NCI-H1417 treated with DMSO at 0.1 percent for 48 hours (cell line): Measurements from ENCODE around the gene PPP1R13B.

Source experiments
- DNase-seq: peaks from one replicate; lab custom pipeline; 2025; lab: John Stamatoyannopoulos, UW

The PPP1R13B gene

DNA sequence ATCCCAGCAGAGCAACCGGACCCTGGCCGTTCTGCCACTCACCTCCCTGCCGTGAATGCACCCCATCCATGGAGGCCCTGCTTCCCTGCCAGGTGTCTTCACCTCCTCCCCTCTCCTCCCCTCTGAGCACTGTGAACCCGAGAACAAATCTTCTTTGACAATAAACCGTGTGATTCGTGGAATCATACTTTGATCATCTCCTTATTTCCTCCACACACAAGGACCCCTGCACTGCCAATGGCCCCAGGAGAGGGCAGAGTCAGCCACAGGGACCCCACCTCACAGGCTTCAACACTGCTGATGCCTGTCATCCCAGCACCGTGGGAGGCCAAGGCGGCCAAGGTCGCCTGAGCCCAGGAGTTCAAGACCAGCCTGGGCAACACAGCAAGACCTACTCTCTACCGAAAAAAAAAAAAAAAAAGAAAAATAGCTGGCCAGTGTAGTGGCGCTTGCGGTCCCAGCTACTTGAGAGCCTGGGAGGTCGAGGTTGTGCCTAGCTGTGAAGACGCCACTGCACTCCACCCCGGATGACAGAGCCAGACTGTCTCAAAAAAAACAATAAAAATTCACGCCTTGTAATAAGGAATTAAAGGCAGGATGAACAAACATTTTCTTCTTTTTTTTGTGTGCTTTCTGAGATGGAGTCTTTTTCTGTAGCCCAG lies 133.2 kb downstream of the PPP1R13B start:
- DNase-seq, result no peak

- DNase-seq, result no peak
Measured at GRCh38 chr14:103713304-103714062, 133.9 kb downstream of the PPP1R13B start.

GRCh38 chr14:103712633-103713247 lies 134.6 kb downstream of the PPP1R13B start:
- no peak for DNase-seq

- DNase-seq, result no peak
Measured at GRCh38 chr14:103711516-103712431, 135.6 kb downstream of the PPP1R13B start.

DNA sequence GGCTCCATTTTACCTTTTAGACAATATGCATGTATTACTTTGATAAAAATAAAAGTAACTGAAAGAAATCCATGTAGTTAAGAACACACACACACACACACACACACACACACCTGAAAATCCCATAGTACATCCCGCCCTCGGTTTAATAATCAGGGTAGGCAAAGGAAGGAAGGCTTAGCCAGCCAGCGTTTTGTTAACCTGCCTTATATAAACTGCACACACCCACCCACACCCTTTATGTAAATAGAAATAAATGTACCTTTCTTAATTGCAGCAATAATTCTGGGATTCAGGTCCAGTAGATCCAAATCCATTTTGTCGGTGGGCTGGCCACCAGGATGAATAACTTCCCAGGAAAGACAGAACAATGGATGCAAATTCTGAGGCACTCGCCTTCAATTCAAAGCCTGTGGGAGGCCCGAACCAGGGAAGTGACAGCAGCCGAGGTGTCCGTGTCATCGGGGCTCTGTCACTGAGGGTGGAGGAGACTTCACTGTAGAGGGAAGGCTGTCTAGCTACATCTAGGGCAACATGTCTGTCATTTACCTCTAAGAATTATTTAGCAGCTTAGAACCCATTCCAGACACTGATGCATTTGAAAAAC lies 136.5 kb downstream of the PPP1R13B start:
- DNase-seq, result no peak

DNA sequence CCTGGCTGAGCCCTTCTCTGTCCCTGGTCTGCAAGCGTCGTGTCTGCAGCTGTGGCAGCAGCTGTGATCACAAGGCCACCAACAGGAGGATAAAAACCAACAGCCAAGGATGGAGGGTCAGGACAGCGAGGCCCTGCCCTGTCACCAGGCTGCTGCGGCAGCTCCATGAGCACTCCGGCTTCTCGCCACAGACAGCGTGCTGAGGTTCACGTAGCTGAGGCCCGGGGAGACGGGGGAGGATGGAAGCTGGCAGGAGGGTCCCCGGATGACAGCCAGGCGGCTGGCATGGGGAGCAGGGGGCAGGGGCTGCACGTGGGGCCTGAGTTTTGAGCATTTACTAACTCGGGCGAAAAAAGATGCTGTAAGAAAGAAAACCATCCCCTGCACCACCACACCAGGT lies 137.6 kb downstream of the PPP1R13B start:
- DNase-seq, result no peak

- no peak for DNase-seq
Measured at GRCh38 chr14:103708750-103709187, 138.6 kb downstream of the PPP1R13B start.

DNA sequence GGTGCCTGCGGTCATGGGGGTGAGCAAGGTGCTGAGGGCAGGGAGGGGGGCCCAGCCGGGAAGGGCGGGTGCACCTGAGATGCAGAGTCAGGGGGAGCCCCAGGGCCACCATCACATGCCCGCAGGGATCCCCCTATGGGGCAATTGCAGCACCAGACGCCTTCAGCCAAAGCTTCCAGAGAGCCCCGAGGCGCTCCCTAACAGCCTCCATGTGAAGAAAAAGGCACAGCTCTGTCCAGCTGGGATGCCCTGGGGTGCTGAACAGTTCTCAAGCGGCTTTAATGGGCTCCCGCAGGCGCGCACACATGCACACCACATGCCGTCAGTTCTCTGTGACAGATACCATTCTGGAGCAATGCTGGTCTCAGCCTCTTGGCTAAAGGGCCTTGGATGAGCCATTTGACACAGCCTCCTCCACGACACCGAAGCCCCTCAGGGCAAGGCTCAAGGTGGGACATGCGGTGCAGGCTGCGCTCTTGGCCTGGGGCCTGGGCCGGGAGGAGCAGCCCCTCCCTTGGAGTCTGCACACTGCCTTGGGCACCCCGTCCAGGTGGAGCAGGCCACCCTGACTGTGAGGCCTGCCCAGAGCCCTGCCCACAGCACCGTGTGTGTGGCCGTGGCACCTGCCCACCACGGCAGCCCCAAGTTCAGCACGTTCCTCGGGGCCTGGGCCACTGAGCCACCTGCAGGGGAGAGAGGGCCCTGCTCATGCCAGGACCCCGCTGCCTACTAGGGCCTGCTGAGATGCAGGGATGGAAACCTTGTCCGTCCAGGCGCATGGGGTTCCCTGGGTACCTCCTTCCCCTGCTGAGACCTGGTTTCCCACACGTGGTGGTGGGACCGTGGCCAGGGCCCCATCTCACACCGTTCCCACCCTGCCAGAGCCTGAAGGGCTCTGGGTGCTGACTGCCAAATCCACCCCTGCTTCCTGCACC lies 139.8 kb downstream of the PPP1R13B start:
- no peak for DNase-seq

DNA sequence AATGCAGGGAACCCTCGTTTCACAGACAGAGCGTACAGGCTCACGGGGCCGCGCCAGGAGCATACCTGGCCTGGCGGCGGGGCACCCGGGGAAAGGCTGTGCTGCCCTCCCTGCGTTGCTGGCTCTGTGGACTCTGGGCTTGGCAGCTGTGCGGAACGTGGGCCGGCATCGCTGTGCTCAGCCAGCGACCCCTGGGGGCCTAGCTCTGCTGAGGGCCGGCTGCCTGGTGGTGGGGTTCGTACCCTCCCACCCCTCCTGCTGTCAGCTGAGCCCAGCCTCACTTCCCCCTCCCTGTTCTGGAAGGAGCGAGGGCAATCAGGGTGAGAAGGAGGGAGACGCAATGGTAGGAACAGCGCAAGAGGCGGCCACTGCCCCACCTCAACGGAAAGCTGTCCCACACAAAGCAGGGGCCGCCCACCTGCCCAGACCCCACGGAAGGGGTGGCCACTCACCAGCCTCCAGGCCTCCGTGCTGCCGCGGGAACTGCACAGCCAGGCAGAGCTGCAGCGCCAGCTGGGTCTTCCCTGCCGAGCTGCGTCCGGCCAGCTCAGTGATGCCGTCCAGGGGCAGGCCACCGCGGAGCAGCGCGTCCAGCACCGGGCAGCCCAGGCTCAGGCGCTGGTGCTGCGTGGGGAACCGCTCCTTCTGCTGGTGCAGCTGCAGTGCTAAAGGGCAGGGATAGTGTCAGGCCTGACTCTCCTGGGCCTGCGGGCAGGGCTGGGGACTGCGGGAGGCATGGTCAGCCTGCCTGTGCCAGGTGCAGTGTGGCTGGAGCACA lies 140.6 kb downstream of the PPP1R13B start:
- no peak for DNase-seq

DNA sequence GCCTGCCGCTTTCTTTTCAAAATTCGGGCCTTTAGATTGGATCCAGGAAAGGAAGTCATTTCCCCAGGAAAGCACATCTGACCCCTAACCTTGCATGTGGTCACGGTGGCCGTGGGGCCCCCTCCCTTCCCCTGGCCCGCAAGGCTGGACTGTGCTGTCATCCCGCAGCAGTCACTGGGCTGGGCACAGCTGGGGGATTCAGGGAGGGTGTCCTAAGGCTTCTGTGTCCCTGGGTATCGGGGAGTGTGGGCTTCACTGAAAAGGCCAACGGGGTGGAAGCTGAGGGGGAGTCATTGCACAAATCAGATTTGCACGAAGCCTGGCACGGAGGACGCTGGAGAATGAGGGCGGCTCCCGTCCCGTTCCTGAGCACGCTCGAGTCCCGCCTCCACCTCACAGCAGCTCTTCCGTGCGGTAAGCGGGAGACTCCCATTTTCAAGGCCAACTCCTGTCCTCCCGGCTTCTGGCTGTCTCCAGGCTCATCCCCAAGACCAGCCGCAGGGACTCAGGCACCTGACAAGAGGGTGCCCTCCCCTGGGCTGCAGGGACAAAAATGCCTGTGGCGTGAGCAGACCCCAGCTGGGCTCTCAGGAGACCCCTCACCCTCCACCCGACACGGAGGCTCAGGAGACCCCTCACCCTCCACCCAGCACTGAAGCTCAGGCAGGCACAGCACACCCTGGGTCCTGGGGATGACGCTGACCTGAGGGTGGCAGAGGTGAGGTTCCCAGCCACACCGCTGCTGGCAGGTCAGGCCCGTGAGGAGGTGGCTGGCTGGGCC lies 141.7 kb downstream of the PPP1R13B start:
- no peak for DNase-seq

DNA sequence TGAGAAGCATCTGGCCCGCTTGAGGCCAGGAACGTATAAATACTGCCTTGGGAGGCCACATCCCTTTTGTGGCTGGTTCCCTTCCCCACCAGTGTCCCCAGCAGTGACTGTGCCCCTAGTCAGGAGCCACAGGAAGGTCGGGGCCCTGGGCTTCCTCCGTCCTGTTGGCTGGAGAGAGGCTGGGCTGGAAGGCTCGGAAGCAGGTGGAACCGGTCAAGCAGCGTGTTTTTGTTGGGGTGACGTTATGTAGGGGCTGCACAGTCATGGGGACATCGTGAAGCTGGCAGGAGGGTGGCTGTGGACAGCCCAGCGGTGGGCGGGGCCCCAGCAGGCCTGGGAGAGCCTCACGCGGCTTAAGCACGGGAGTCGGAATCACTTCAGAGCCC lies 142.3 kb downstream of the PPP1R13B start:
- DNase-seq, result no peak

GRCh38 chr14:103704708-103705107 lies 142.7 kb downstream of the PPP1R13B start:
- no peak for DNase-seq

- no peak for DNase-seq
Measured at GRCh38 chr14:103703433-103704385, 143.7 kb downstream of the PPP1R13B start.

DNA sequence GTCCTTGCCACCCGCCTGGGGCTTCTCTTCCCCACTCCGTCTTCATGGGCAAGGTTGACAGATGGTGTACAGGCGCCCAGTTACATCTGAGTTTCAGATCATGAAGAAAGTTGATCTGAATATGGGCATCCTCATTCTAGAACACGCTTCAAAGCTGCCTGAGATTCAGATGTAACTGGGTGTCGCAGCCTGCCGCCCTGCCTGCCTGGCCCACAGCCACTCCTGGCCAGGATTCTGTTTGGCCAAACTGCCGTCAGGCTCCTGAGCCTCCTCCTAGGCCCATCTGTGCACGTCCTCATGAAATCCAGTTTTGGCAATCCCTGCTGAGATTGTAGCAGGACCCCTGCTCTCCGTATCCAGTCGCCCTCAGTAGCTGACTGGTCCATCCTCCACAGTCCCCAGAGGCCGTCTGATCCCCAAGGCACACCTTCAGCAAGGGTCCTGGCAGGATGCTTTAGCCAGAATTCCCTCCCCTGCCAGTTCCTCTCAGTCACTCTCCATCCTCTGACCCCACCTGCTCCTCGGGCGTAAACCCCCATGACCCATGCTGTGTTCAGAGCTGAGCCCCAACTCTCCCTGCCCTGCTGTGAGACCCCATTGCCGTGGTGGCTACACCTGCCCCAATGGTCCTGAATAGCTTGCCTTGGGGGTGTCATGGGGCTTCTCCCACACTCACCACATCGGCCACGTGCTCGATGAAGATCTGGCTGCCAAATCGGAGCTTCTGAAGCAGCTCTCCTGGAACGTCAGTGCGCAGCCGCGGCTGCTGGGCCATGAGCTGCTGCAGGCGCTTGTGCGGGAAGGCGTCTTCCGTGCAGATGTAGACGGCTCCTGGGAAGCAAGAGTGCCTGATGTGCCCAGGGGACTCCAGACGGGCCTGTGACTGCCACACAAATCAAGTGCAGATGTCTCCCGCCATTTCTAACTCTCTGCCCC lies 144.6 kb downstream of the PPP1R13B start:
- DNase-seq, result no peak

- no peak for DNase-seq
Measured at GRCh38 chr14:103702095-103702494, 145.3 kb downstream of the PPP1R13B start.

DNA sequence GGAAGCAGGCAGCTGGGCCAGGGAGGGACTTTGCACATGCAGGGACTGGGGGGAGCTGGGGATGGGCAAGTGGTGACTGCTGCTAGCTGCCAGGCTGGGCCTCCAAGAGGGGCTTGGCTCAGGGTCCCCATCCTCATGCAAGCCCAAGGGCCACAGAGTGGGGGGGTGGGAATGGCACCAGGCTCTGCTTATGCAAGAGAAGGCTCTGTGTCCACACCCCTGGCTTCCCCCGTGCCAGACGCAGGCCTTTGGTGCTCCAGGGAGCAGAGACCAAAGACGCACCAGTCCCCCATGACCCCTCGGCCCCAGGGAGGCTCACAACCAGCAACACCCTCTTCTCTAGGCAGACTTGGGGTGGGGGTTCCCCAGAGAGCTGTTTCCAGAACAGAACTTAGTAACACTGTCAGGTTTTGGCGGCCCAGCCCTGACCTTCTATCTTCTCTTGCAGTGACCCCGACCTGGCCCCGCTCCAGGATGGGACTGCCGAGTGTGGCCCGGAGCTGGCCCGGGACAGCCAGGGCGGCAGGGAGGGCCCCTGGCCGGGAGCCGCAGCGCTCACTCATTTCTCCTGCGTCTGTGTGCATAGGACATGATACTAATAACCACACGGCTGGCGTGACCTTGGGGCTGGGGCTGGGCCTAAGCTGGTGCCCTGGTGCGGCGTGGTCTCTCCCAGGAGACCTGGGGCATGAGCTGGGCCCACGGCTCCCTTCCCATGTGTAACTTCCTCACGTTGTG lies 146.5 kb downstream of the PPP1R13B start:
- no peak for DNase-seq
